Spleen (tissue), 7 donors: ENCODE data around the gene TERC.
"Not testable (repeated sequence)": the region's sequence is repeated elsewhere in the genome, so short reads cannot be mapped to it uniquely, and the experiment has no call there.

Experiments
- CTCF ChIP-seq, 11 experiments: fragments of 200-600 bp in 7 of 11; fragments of 450-650 bp in 4 of 11; sonication (generic) in 4 of 11; IDR thresholded peaks in 8 of 11; conservative IDR thresholded peaks in 3 of 11; 1 replicate in 7 of 11; 2 replicates in 4 of 11; pipeline versions ENCODE4 v1.4.0 to v1.8.0; 2016 to 2021; ENCODE audit warnings: antibody characterized with exemption in 11 of 11, inconsistent platforms in 4 of 11, mild to moderate bottlenecking in 1 of 11
- POLR2A ChIP-seq, 3 donors: fragments of 450-650 bp; IDR thresholded peaks; one replicate each; pipeline ENCODE4 v1.5.1; 2017; ENCODE audit warnings: antibody characterized with exemption in 3 of 3, mild to moderate bottlenecking in 1 of 3
- donor health status: DM: no; HTN: no; CAD: no; lungs with moderate emphysema.
- donor health status: DM: no; HTN: no; CAD: no.
- donor health status: DM: no; HTN: no; CAD: no.

- TF ChIP-seq CTCF (IDR thresholded peaks at IDR 0.05 in 8 of 11, conservative IDR thresholded peaks at IDR 0.05 in 3 of 11); POLR2A (IDR thresholded peaks at IDR 0.05): not testable (repeated sequence)
These were observed 46.4 kb downstream of the TERC start for GRCh38 chr3:169718415-169718814.
